IMR-90 (cell line): ENCODE measurements around the gene LRRC57. TPM values are rescaled to one million over a fixed set of nuclear protein-coding genes. Genes with fewer than 3 reads are reported as not detected.
A peak's percentile ranks its signal among the peaks of the same experiment; 100 is the strongest.

ENCODE experiments used
- ATAC-seq: fragments of 200-7000 bp; cut with Tn5 transposase; 2 replicates; pipeline ENCODE4 v1.9.1; 2020; ENCODE audit warnings: low read depth, mild to moderate bottlenecking, moderate library complexity
- BruUV-seq: library from RNA; stranded (reverse); fragments of 400-500 nt; replicated peaks from 2 replicates; lab custom pipeline; 2021; lab: Mats Ljungman, UMichigan
- CTCF ChIA-PET: fragments of 300-600 bp; formaldehyde crosslinking; extraction: SDS; loops from one replicate; lab custom pipeline; 2021; ENCODE audit warnings: antibody characterized with exemption; lab: Yijun Ruan, JAX
- POLR2A ChIA-PET: fragments of 300-600 bp; sonication (Branson Sonifier 250); formaldehyde crosslinking; loops from one replicate; lab custom pipeline; 2022; ENCODE audit warnings: antibody characterized with exemption; ENCODE audit not compliant: unreplicated experiment; lab: Charles Lee
- DNase-seq: peaks from one replicate; pipeline ENCODE4 v3.0.0; 2013
- H2AFZ ChIP-seq: replicated peaks from 2 replicates; pipeline ENCODE3; 2013; ENCODE audit warnings: low read length, mild to moderate bottlenecking; ENCODE audit not compliant: poor library complexity
- H2AK5ac ChIP-seq: 2 replicates; pipeline ENCODE4 v1.6.1; 2013; ENCODE audit warnings: low read depth, low read length, inconsistent platforms
- H2AK9ac ChIP-seq: replicated peaks from 2 replicates; pipeline ENCODE3; 2013; ENCODE audit warnings: mild to moderate bottlenecking, low read depth, low read length, moderate library complexity; ENCODE audit not compliant: poor library complexity
- H2BK120ac ChIP-seq: 2 replicates; pipeline ENCODE4 v1.6.1; 2013; ENCODE audit warnings: low read depth, low read length, inconsistent platforms
- H2BK15ac ChIP-seq: 3 replicates; pipeline ENCODE4 v1.6.1; 2013; ENCODE audit warnings: low read depth, low read length, inconsistent platforms
- H2BK20ac ChIP-seq: 2 replicates; pipeline ENCODE4 v1.6.1; 2013; ENCODE audit warnings: low read depth, mild to moderate bottlenecking, inconsistent platforms, low read length, moderate library complexity
- H2BK5ac ChIP-seq: 2 replicates; pipeline ENCODE4 v1.6.1; 2013; ENCODE audit warnings: mild to moderate bottlenecking, low read depth, low read length, inconsistent platforms; ENCODE audit not compliant: poor library complexity, severe bottlenecking
- H3K14ac ChIP-seq: replicated peaks from 2 replicates; pipeline ENCODE4 v1.6.1; 2013; ENCODE audit warnings: low read depth, low read length, inconsistent platforms
- H3K18ac ChIP-seq: 2 replicates; pipeline ENCODE4 v1.6.1; 2013; ENCODE audit warnings: low read depth, low read length, control low read depth
- H3K23ac ChIP-seq: 2 replicates; pipeline ENCODE4 v1.6.1; 2013; ENCODE audit warnings: low read depth, low read length, inconsistent platforms
- H3K27ac ChIP-seq: 2 replicates; pipeline ENCODE4 v1.5.1; 2013; ENCODE audit warnings: mild to moderate bottlenecking, control low read depth, low read length; ENCODE audit not compliant: insufficient read depth
- H3K27me3 ChIP-seq: 2 replicates; pipeline ENCODE4 v1.6.1; 2013; ENCODE audit warnings: low read length; ENCODE audit not compliant: control insufficient read depth, insufficient read depth
- H3K36me3 ChIP-seq: 2 replicates; pipeline ENCODE4 v1.6.1; 2013; ENCODE audit warnings: low read length, mixed read lengths; ENCODE audit not compliant: control insufficient read depth, insufficient read depth
- H3K4ac ChIP-seq: 2 replicates; pipeline ENCODE4 v1.6.1; 2013; ENCODE audit warnings: low read depth, low read length, inconsistent platforms
- H3K4me1 ChIP-seq: 2 replicates; pipeline ENCODE4 v1.6.1; 2013; ENCODE audit warnings: low read length, mixed read lengths; ENCODE audit not compliant: control insufficient read depth, insufficient read depth
- H3K4me2 ChIP-seq: 2 replicates; pipeline ENCODE4 v1.6.1; 2013; ENCODE audit warnings: low read depth, mild to moderate bottlenecking, control low read depth, low read length, moderate library complexity
- H3K4me3 ChIP-seq: 2 replicates; pipeline ENCODE4 v1.5.1; 2013; ENCODE audit warnings: low read depth, mild to moderate bottlenecking, control low read depth, low read length, moderate library complexity; ENCODE audit not compliant: insufficient read depth
- H3K56ac ChIP-seq: 2 replicates; pipeline ENCODE4 v1.6.1; 2013; ENCODE audit warnings: low read length, inconsistent platforms; ENCODE audit not compliant: insufficient read depth; ENCODE audit errors: extremely low read depth
- H3K79me1 ChIP-seq, 2 experiments: 2 replicates each; pipeline ENCODE4 v1.6.1; 2013; ENCODE audit warnings: low read length in 2 of 2, inconsistent platforms in 1 of 2, low read depth in 1 of 2
- H3K9ac ChIP-seq: 2 replicates; pipeline ENCODE4 v1.6.1; 2013; ENCODE audit warnings: low read depth, low read length, control low read depth
- H3K9me1 ChIP-seq: 2 replicates; pipeline ENCODE4 v1.6.1; 2013; ENCODE audit warnings: low read length, inconsistent platforms; ENCODE audit not compliant: insufficient read depth
- H3K9me3 ChIP-seq: 2 replicates; pipeline ENCODE4 v1.6.1; 2013; ENCODE audit warnings: low read length; ENCODE audit not compliant: control insufficient read depth, insufficient read depth
- H4K20me1 ChIP-seq: 2 replicates; pipeline ENCODE4 v1.6.1; 2013; ENCODE audit warnings: low read length, inconsistent platforms; ENCODE audit not compliant: insufficient read depth
- H4K5ac ChIP-seq: 2 replicates; pipeline ENCODE4 v1.6.1; 2013; ENCODE audit warnings: mild to moderate bottlenecking, low read depth, low read length, control low read depth
- H4K8ac ChIP-seq, 2 experiments: 2 replicates each; pipeline ENCODE4 v1.6.1; 2013; ENCODE audit warnings: low read depth in 2 of 2, low read length in 2 of 2, control low read depth in 1 of 2, inconsistent platforms in 1 of 2
- H4K91ac ChIP-seq: 2 replicates; pipeline ENCODE4 v1.6.1; 2013; ENCODE audit warnings: low read depth, low read length, inconsistent platforms; ENCODE audit not compliant: insufficient read depth
- CEBPB ChIP-seq: IDR thresholded peaks from 2 replicates; pipeline ENCODE4 v1.6.1; 2012; ENCODE audit warnings: low read depth, low read length, improper control_type of control experiment
- CHD1 ChIP-seq: IDR thresholded peaks from 2 replicates; pipeline ENCODE4 v1.6.1; 2012; ENCODE audit warnings: low read depth, low read length, improper control_type of control experiment
- CTCF ChIP-seq: conservative IDR thresholded peaks from 2 replicates; pipeline ENCODE4 v1.5.1; 2012; ENCODE audit warnings: mild to moderate bottlenecking, low read depth, low read length, improper control_type of control experiment
- ELK1 ChIP-seq: fragments of 150-350 bp; IDR thresholded peaks from 2 replicates; pipeline ENCODE4 v1.6.1; 2016; ENCODE audit warnings: low read depth, mild to moderate bottlenecking, low read length, moderate library complexity, borderline replicate concordance
- FOS ChIP-seq: fragments of 150-350 bp; IDR thresholded peaks from 2 replicates; pipeline ENCODE4 v1.6.1; 2016; ENCODE audit warnings: low read depth, low read length
- MAFK ChIP-seq: IDR thresholded peaks from 2 replicates; pipeline ENCODE4 v1.6.1; 2012; ENCODE audit warnings: low read depth, low read length, improper control_type of control experiment
- MAZ ChIP-seq: IDR thresholded peaks from 2 replicates; pipeline ENCODE4 v1.6.1; 2012; ENCODE audit warnings: low read depth, mild to moderate bottlenecking, low read length, improper control_type of control experiment, moderate library complexity, borderline replicate concordance
- NFE2L2 ChIP-seq: fragments of 150-350 bp; IDR thresholded peaks from 2 replicates; pipeline ENCODE4 v1.6.1; 2016; ENCODE audit warnings: low read depth, mild to moderate bottlenecking, low read length
- POLR2A ChIP-seq: IDR thresholded peaks from 2 replicates; pipeline ENCODE4 v1.6.1; 2012; ENCODE audit warnings: mild to moderate bottlenecking, low read depth, low read length
- RAD21 ChIP-seq: IDR thresholded peaks from 2 replicates; pipeline ENCODE4 v1.6.1; 2012; ENCODE audit warnings: low read length, improper control_type of control experiment
- RCOR1 ChIP-seq: IDR thresholded peaks from 2 replicates; pipeline ENCODE4 v1.6.1; 2012; ENCODE audit warnings: mild to moderate bottlenecking, low read length, improper control_type of control experiment; ENCODE audit not compliant: insufficient replicate concordance
- SMC3 ChIP-seq: fragments of 150-350 bp; IDR thresholded peaks from 2 replicates; pipeline ENCODE4 v1.6.1; 2016; ENCODE audit warnings: low read depth, mild to moderate bottlenecking, antibody characterized with exemption, low read length, moderate library complexity
- WGBS, 2 experiments: methylation state at CpG; one replicate each; pipeline versions ENCODE4 v1.1.5 to v1.1.7; 2013; ENCODE audit warnings: missing lambda C conversion rate in 2 of 2; ENCODE audit not compliant: insufficient read length in 1 of 2; ENCODE audit errors: extremely low coverage in 2 of 2; 5-methylcytosine and 5-hydroxymethylcytosine counted together
- dilution Hi-C: fragments of 300-500 bp; cut with HindIII; formaldehyde crosslinking; loops from one replicate; pipeline ENCODE4 v1.14.3; 2018; ENCODE audit warnings: low sequenced_read_pairs; ENCODE audit not compliant: unreplicated experiment
- in situ Hi-C: fragments of 300-500 bp; cut with MboI; formaldehyde crosslinking; loops from 3 replicates; pipeline ENCODE4 v1.14.3; 2019; ENCODE audit warnings: low sequenced_read_pairs, inconsistent platforms, mixed read lengths
- intact Hi-C: fragments of 100-400 bp; cut with micrococcal nuclease; formaldehyde crosslinking; loops from 2 replicates; pipeline ENCODE4 v1.10.0; 2022
- polyA plus RNA-seq, 3 experiments: library from polyadenylated mRNA; depleted of rRNA; stranded (reverse); fragments of >200 nt; gene quantifications; 2 replicates each; pipeline ENCODE4 v1.2.3, GENCODE V29; 2012; ENCODE audit warnings: low replicate concordance in 1 of 3
- total RNA-seq: library from RNA; depleted of rRNA; stranded (reverse); fragments of >200 nt; gene quantifications from 2 replicates; pipeline ENCODE4 v1.2.3, GENCODE V29; 2012

LRRC57 gene
- total and polyA plus RNA-seq, 2 of the 4 experiments (the other 2 are of a cell fraction), result 9.5 to 11.3 TPM

GRCh38 chr15:42490671-42491538 lies 57.7 kb downstream of the LRRC57 start, which contains the start of gene ZNF106:
Gene ZNF106, minus strand, starts transcription at chr15:42491141. Its CDS starts 18,852 bp downstream, at chr15:42472289.
- peak; percentile 4; the same call in 1 of the 2 replicates for TF ChIP-seq SMC3
- TF ChIP-seq MAFK, result no peak
- TF ChIP-seq NFE2L2, result no peak; the same call in 1 of the 2 replicates
- peak; percentile 80 for TF ChIP-seq POLR2A
- peak; percentile 20; the same call in 1 of the 2 replicates for TF ChIP-seq CTCF
- no peak for TF ChIP-seq CEBPB
- TF ChIP-seq RAD21, result peak; percentile 13; the same call in 1 of the 2 replicates
- peak; percentile 46; the same call in 1 of the 2 replicates for TF ChIP-seq FOS
- no peak for TF ChIP-seq RCOR1
- TF ChIP-seq MAZ, result peak; percentile 78; the same call in 1 of the 2 replicates
- no peak; the same call in 1 of the 2 replicates for TF ChIP-seq CHD1
- TF ChIP-seq ELK1, result no peak
- POLR2A ChIA-PET, result interaction anchor here (1.0 to 1.3 kb wide), 2 partner anchors 9 to 20 kb away, joined by 3 to 4 read pairs; no protein-coding TSS in a partner anchor
- Histone ChIP-seq H3K4ac (peak within 1 kb of the TSS; percentile 99), H3K18ac (peak within 1 kb of the TSS; percentile 96), H3K4me1 (peaks cover 3% of the 10 kb centered on the region), H3K56ac (peak within 1 kb of the TSS; percentile 99), H2AK9ac (peak within 1 kb of the TSS; percentile 95), H4K8ac (peak within 1 kb of the TSS; percentile 99 to 100), H2AK5ac (peak within 1 kb of the TSS; percentile 95), H3K27me3 (no peaks in the 10 kb centered on the region), H2BK15ac (peak within 1 kb of the TSS; percentile 99; the same call in 2 of the 3 replicates), H2BK20ac (peak within 1 kb of the TSS; percentile 96), H3K9me1 (no peaks in the 10 kb centered on the region), H3K4me3 (peak within 1 kb of the TSS; percentile 97), H3K4me2 (peak within 1 kb of the TSS; percentile 98), H3K9me3 (no peaks in the 10 kb centered on the region), H4K91ac (peak within 1 kb of the TSS; percentile 99), H3K9ac (peak within 1 kb of the TSS; percentile 99), H2AFZ (peak within 1 kb of the TSS; percentile 96), H3K14ac (peak within 1 kb of the TSS; percentile 99), H2BK120ac (peak within 1 kb of the TSS; percentile 99), H3K79me1 (peaks cover 6 to 40% of the 10 kb centered on the region in 2 experiments; a peak in 3 of 4 replicates), H3K27ac (peak within 1 kb of the TSS; percentile 99), H3K36me3 (no peaks in the 10 kb centered on the region), H4K5ac (peak within 1 kb of the TSS; percentile 97), H2BK5ac (peak within 1 kb of the TSS; percentile 97), H3K23ac (peak within 1 kb of the TSS; percentile 100), H4K20me1 (peaks cover 4% of the 10 kb centered on the region)
- ATAC-seq (peak; percentile 56), DNase-seq (peak; percentile 92)
- BruUV-seq, result no TSS peak
- 0% methylated on average over 24 of the region's 51 CpGs; no CpG with 5 or more reads in 1 of the 2 experiments for WGBS, 2 experiments
- intact Hi-C loops (no loop called here), in situ Hi-C loops (no loop called here), dilution Hi-C loops (no loop called here)
- CTCF ChIA-PET, result interaction anchor here (0.7 kb wide), 1 partner anchor 529 kb away, joined by 3 read pairs; no protein-coding TSS in a partner anchor
